ENCODE results near the gene FAM3D. TPM values are rescaled to one million over a fixed set of nuclear protein-coding genes. Genes with fewer than 3 reads are reported as not detected.

Gene FAM3D
- total RNA-seq, 1 donor from 2014 or later = 5.8 TPM

DNA sequence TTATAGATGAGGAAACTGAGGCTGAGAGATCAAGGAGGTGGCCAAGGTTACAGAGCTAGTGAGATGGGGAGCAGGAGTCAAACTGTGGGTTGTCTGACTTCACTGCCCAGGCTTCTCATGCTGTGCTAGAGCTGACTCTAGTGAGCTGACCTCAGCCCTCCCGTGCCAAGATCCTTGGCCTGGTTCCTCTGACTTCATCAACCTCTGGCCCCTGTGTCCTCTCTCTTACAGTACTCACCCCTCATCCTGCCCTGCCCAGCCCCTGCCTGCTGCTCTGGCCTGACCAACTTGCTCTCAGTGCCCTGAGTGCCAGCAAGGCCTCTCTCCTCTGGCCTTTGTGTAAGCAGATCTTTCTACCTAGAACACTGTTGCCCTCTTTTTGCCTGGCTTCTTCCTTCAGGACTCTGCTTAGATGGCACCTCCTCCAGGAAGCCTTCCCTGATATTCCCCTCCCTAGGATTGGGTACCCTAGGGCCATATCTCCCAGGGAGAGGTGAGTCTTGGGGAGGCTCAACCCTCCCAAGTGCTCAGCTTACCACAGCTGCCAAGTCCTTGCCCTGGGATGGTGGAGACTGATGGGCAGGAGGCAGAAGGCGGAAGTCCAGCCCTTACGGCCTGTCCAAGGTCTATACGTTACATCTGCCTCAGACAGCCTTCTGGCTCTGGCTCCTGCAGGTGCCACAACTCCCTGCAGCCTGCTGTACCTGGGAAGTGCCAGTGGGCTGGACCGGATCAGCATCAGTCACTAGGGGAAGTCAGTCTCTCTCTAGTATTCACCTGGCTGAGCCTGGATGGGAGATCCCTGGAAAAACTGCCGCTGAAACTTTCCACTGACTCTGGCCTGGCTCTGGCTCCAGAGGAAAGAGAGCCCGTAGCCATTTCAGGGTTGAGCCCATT, 53.1 kb downstream of the FAM3D start:
- intact Hi-C loops (cut with DNase I) = no loop called here
- TF ChIP-seq, protein P1, sequence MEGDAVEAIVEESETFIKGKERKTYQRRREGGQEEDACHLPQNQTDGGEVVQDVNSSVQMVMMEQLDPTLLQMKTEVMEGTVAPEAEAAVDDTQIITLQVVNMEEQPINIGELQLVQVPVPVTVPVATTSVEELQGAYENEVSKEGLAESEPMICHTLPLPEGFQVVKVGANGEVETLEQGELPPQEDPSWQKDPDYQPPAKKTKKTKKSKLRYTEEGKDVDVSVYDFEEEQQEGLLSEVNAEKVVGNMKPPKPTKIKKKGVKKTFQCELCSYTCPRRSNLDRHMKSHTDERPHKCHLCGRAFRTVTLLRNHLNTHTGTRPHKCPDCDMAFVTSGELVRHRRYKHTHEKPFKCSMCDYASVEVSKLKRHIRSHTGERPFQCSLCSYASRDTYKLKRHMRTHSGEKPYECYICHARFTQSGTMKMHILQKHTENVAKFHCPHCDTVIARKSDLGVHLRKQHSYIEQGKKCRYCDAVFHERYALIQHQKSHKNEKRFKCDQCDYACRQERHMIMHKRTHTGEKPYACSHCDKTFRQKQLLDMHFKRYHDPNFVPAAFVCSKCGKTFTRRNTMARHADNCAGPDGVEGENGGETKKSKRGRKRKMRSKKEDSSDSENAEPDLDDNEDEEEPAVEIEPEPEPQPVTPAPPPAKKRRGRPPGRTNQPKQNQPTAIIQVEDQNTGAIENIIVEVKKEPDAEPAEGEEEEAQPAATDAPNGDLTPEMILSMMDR (IDR thresholded peaks at IDR 0.05) = no peak
- Histone ChIP-seq H3K27me3 (ENCODE audit: low read depth) (no peaks in the 10 kb centered on the region), H3K4me3 (no peak overlapping the region), H3K27ac (no peak overlapping the region), H3K9me3 (no peaks in the 10 kb centered on the region), H3K4me1 (no peaks in the 10 kb centered on the region), H3K36me3 (no peaks in the 10 kb centered on the region)
- ATAC-seq = no peak
- no peak for DNase-seq

DNA sequence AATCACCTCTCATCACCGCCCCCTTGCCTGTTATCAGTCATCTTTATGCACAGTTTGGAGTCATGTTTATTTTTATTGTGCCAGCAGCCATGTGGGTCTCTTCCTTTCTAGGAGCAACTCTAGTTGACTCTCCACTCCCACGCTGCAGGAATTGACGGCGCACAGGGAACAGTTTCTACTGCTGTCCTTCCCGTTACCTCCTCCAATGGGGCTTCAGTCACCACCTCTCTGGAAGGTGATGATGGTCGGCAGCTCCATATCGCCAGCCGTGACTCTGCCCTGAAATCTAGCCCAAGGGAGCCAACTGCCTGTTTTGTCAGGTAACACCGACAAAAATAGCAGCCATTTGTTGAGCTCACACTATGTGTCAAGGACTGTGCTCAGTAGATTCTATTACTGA, 53.7 kb downstream of the FAM3D start:
- Histone ChIP-seq H3K9me3 (no peaks in the 10 kb centered on the region), H3K27me3 (ENCODE audit: low read depth) (no peaks in the 10 kb centered on the region), H3K27ac (no peak overlapping the region), H3K36me3 (no peaks in the 10 kb centered on the region), H3K4me3 (no peak overlapping the region), H3K4me1 (no peaks in the 10 kb centered on the region)
- ATAC-seq (no peak), DNase-seq (no peak)
- intact Hi-C loops (cut with DNase I) = no loop called here
- TF ChIP-seq, protein P1 (IDR thresholded peaks at IDR 0.05) = no peak

DNA sequence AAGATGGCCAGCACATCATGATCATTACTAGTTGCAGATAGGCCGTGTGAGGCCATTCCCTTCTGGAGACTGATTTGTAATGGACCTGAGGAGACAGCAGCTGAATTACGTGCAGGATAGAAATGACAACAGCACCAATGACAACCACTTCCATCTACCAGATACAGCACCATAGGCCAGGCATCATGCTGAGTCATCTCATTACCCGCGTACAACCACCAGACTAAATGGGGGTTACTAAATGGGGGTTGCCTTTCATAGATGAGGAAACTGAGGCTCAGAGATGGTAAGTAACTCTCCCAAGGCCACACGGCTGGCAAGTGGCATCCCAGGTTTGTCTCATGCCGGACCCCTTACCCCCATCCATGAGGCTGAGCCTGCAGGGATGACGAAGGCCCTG, 56.6 kb downstream of the FAM3D start:
- no peak overlapping the region for H3K27ac ChIP-seq
- DNase-seq (no peak), ATAC-seq (no peak)

DNA sequence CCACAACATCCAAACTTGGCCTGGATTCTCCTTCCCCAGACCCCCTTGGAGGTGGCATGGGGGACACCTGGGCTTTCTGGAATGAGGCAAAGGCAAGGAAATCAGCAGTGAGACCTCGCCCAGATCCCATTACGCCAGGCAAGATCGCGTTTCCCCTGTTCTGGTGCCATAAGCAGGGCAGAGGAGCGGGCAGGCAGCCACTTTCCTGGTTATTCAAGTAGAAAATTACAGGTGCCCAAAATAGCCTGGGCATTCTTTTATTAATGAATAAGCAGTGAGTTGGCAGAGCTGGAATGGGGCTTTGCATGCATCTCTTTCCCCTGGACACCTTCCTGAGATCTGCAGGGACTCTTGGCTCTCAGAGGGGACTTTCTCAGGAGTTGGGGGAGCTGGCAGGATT, 57.9 kb downstream of the FAM3D start:
- H3K27ac ChIP-seq = no peak overlapping the region
- intact Hi-C loops (cut with DNase I) = no loop called here

More for the DNA sequence above, 56.6 kb downstream of the FAM3D start:
- Histone ChIP-seq H3K36me3 (no peaks in the 10 kb centered on the region), H3K4me1 (no peaks in the 10 kb centered on the region), H3K9me3 (no peaks in the 10 kb centered on the region), H3K27me3 (ENCODE audit: low read depth) (no peaks in the 10 kb centered on the region), H3K4me3 (no peak overlapping the region)
- TF ChIP-seq, protein P1 (IDR thresholded peaks at IDR 0.05) = no peak
- intact Hi-C loops (cut with DNase I) = no loop called here

DNA sequence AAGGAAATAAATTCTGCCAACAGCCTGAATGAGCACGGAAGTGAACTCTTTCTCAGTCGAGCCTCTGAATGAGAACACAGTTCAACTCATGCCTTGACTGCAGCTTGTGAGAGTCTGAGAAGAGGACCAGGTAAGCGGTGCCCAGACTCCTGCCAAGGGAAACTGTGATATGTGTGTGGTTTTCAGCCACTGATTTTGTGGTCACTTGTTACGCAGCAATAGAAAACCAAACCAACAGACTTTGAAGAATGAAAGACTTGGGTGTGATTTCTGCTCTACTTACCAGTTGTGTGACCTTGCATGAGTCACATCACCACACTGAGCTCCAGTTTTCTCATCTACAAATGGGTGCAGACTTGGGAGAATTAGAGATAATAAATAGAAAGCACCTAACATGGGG, 58.8 kb downstream of the FAM3D start:
- TF ChIP-seq, protein P1 (IDR thresholded peaks at IDR 0.05) = no peak
- Histone ChIP-seq H3K9me3 (no peaks in the 10 kb centered on the region), H3K4me3 (no peak overlapping the region), H3K27ac (no peak overlapping the region), H3K27me3 (ENCODE audit: low read depth) (peaks cover 4% of the 10 kb centered on the region), H3K4me1 (no peaks in the 10 kb centered on the region), H3K36me3 (no peaks in the 10 kb centered on the region)
- no peak for DNase-seq
- no peak for ATAC-seq
- intact Hi-C loops (cut with DNase I) = no loop called here

More for the DNA sequence above, 57.9 kb downstream of the FAM3D start:
- Histone ChIP-seq H3K4me3 (no peak overlapping the region), H3K9me3 (no peaks in the 10 kb centered on the region), H3K27me3 (ENCODE audit: low read depth) (no peaks in the 10 kb centered on the region), H3K36me3 (no peaks in the 10 kb centered on the region), H3K4me1 (no peaks in the 10 kb centered on the region)
- DNase-seq (no peak), ATAC-seq (no peak)
- TF ChIP-seq, protein P1 (IDR thresholded peaks at IDR 0.05) = no peak

Measured in lower lobe of right lung (tissue), 2 donors.